Endothelial cell (in vitro differentiated cells): ENCODE measurements around the gene TSHZ2. TPM values are rescaled to one million over a fixed set of nuclear protein-coding genes. Genes with fewer than 3 reads are reported as not detected.
"Not testable (repeated sequence)": the region's sequence is repeated elsewhere in the genome, so short reads cannot be mapped to it uniquely, and the experiment has no call there.

Experiments used
- DNase-seq: peaks from one replicate; pipeline ENCODE4 v3.0.0; 2021; ENCODE audit warnings: low spot score
- H3K27ac Mint-ChIP-seq: one replicate; pipeline ENCODE4 v1.8.0; 2021; ENCODE audit warnings: mixed read lengths, inconsistent platforms; ENCODE audit not compliant: unreplicated experiment
- H3K27me3 Mint-ChIP-seq: one replicate; pipeline ENCODE4 v1.8.0; 2021; ENCODE audit warnings: mild to moderate bottlenecking, moderate library complexity, mixed read lengths, inconsistent platforms; ENCODE audit not compliant: unreplicated experiment
- H3K36me3 Mint-ChIP-seq: one replicate; pipeline ENCODE4 v1.8.0; 2021; ENCODE audit warnings: mild to moderate bottlenecking, low read depth, mixed read lengths, inconsistent platforms; ENCODE audit not compliant: unreplicated experiment
- H3K4me1 Mint-ChIP-seq: one replicate; pipeline ENCODE4 v1.8.0; 2021; ENCODE audit warnings: mild to moderate bottlenecking, mixed read lengths, inconsistent platforms; ENCODE audit not compliant: unreplicated experiment
- H3K4me3 Mint-ChIP-seq: one replicate; pipeline ENCODE4 v1.8.0; 2021; ENCODE audit warnings: mild to moderate bottlenecking, mixed read lengths, inconsistent platforms; ENCODE audit not compliant: unreplicated experiment
- H3K9me3 Mint-ChIP-seq: one replicate; pipeline ENCODE4 v1.8.0; 2021; ENCODE audit warnings: mixed read lengths, inconsistent platforms; ENCODE audit not compliant: unreplicated experiment
- total RNA-seq: library from RNA; stranded (reverse); fragmentation: NEBNext Ultra II Directional; extraction: Animal tissue kit (Norgen Biotek cat#: 25700); gene quantifications from one replicate; pipeline ENCODE4 v1.2.1, GENCODE V29; 2021; ENCODE audit not compliant: unreplicated experiment
- TF ChIP-seq, protein P1 (sequence below): fragments of 200-600 bp; sonication (generic); IDR thresholded peaks from one replicate; pipeline ENCODE4 v1.5.0; 2021; ENCODE audit warnings: antibody characterized with exemption; ENCODE audit not compliant: unreplicated experiment

TSHZ2 gene
- total RNA-seq, 1 donor from 2014 or later = 2.3 TPM

DNA sequence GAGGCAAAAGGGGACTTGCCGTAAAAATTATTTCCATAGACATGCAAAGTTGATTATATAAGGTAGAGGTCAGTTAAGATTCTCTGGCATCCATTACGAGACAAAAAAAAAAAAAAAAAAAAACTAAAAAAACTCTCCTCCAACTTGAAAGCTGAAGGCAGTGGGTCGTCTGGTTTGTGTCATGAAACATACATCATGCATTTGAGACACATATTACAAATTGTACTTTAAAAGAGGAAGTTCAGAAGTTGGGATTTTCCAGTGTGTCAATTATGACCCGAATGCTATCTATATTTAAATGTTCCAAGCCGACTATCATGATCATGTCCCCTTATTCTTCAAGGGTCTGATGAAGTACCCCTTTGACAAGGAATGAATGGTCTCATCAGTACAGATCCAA lies 496.4 kb downstream of the TSHZ2 start:
- Mint-ChIP-seq H3K4me3 (no peak overlapping the region), H3K27ac (no peak overlapping the region), H3K27me3 (peaks cover 2% of the 10 kb centered on the region), H3K9me3 (peaks cover 5% of the 10 kb centered on the region), H3K4me1 (no peaks in the 10 kb centered on the region), H3K36me3 (peaks cover 5% of the 10 kb centered on the region)
- DNase-seq = no peak
- TF ChIP-seq, protein P1, sequence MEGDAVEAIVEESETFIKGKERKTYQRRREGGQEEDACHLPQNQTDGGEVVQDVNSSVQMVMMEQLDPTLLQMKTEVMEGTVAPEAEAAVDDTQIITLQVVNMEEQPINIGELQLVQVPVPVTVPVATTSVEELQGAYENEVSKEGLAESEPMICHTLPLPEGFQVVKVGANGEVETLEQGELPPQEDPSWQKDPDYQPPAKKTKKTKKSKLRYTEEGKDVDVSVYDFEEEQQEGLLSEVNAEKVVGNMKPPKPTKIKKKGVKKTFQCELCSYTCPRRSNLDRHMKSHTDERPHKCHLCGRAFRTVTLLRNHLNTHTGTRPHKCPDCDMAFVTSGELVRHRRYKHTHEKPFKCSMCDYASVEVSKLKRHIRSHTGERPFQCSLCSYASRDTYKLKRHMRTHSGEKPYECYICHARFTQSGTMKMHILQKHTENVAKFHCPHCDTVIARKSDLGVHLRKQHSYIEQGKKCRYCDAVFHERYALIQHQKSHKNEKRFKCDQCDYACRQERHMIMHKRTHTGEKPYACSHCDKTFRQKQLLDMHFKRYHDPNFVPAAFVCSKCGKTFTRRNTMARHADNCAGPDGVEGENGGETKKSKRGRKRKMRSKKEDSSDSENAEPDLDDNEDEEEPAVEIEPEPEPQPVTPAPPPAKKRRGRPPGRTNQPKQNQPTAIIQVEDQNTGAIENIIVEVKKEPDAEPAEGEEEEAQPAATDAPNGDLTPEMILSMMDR = no peak

DNA sequence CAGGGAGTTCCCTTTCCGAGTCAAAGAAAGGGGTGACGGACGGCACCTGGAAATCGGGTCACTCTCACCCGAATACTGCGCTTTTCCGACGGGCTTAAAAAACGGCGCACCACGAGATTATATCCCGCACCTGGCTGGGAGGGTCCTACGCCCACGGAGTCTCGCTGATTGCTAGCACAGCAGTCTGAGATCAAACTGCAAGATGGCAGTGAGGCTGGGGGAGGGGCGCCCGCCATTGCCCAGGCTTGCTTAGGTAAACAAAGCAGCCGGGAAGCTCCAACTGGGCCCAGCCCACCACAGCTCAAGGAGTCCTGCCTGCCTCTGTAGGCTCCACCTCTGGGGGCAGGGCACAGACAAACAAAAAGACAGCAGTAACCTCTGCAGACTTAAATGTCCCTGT lies 500.7 kb downstream of the TSHZ2 start:
- H3K36me3 Mint-ChIP-seq, H3K27ac Mint-ChIP-seq, H3K4me3 Mint-ChIP-seq, H3K27me3 Mint-ChIP-seq, H3K4me1 Mint-ChIP-seq, DNase-seq, H3K9me3 Mint-ChIP-seq: not testable (repeated sequence)

DNA sequence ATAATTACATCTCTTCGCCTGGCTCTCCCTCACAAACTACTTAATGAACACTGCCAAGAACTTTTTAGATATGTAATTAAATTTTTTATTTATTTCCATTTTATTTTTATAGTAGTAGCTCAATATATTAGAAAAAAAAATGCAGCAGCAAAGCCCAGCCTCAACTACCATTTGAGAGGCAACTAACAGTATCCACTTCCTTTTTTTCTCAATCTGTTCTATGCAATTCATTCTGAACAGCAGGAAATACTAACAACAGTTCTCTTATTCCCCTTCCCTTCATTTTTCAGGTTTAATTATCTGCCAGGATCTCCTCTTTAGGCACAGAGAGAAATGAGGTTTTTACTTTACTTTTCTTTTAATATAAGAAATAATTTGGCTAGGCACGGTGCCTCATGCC lies 508.8 kb downstream of the TSHZ2 start:
- Mint-ChIP-seq H3K4me1 (no peaks in the 10 kb centered on the region), H3K36me3 (no peaks in the 10 kb centered on the region), H3K9me3 (no peaks in the 10 kb centered on the region), H3K27me3 (no peaks in the 10 kb centered on the region), H3K27ac (no peak overlapping the region), H3K4me3 (no peak overlapping the region)
- DNase-seq = no peak
- TF ChIP-seq, protein P1 = no peak

DNA sequence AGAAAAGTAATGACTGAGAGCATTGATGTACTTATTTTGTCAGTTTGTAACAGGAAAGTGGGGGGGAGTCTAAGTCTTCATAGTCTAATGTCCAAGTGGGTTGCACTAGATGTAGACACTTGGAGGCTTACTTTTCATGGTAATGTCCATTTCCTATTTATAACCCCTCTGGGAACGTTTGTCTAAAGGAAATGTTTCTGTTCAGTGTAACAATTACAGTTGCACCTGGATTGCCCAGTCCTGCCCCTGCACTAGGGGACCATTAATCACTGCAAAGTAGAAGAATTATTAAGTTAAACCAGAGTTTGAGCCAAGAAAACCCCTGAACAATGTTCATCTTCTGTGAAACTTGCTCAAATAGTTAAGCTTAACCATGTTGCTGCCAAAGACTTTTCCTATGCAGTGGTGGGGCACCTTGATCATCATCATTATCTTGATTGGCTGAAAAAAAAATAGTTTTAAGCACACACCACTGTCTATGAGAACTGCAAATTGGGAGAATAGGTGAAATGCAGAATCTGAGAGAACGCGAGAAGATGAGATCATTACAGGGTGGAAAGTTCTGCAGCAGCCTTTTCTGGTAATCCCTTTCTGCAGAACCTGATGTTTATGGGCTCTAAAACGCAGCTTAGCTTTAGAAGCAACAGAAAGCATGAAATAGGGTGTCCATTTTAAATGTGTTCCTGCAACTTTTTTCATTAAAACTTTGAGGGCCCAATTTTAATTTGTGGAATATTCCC lies 515.5 kb downstream of the TSHZ2 start:
- H3K27ac Mint-ChIP-seq = no peak overlapping the region
- DNase-seq = no peak
- TF ChIP-seq, protein P1 = no peak
- no peaks in the 10 kb centered on the region for H3K4me1 Mint-ChIP-seq
- H3K36me3 Mint-ChIP-seq = no peaks in the 10 kb centered on the region
- no peak overlapping the region for H3K4me3 Mint-ChIP-seq
- H3K27me3 Mint-ChIP-seq = no peaks in the 10 kb centered on the region
- no peaks in the 10 kb centered on the region for H3K9me3 Mint-ChIP-seq

DNA sequence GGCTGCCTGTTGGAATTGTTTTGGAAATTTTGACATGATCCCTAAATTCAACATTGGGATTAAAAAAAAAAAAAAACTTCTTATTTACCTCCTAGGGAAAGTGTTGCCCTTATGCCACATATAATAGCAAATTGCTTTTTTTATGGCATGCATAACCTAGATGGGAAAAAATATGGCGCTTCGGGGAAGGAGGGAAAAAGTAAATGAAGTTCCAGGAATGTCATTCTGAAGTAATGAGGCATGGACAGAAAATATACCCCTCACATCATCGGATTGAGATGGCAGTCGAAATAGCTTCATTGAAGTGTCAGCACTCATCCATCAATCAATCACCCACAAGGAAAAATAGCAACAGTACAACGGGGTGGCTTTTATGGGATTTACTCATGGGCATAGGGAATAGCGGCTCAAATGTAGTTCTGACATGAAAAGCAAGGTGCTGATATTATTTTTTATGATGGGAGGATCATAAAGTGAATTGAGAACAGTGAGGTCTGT lies 516.7 kb downstream of the TSHZ2 start:
- H3K36me3 Mint-ChIP-seq = no peaks in the 10 kb centered on the region
- no peaks in the 10 kb centered on the region for H3K27me3 Mint-ChIP-seq
- DNase-seq = no peak
- H3K4me1 Mint-ChIP-seq = no peaks in the 10 kb centered on the region
- H3K9me3 Mint-ChIP-seq = no peaks in the 10 kb centered on the region
- TF ChIP-seq, protein P1 = no peak
- no peak overlapping the region for H3K4me3 Mint-ChIP-seq
- H3K27ac Mint-ChIP-seq = no peak overlapping the region
